HL-60 (cell line): Measurements from ENCODE around the gene RBBP7.

Source experiments
- POLR2AphosphoS5 ChIP-seq: IDR thresholded peaks from 2 replicates; pipeline ENCODE4 v1.6.1; 2012; ENCODE audit warnings: low read depth
- SPI1 ChIP-seq: IDR thresholded peaks from 2 replicates; pipeline ENCODE4 v1.6.1; 2012; ENCODE audit warnings: low read depth, mild to moderate bottlenecking, borderline replicate concordance
- TF ChIP-seq, protein P1 (sequence below): IDR thresholded peaks from one replicate; pipeline ENCODE4 v1.5.1; 2011; ENCODE audit warnings: low read length, control low read depth, inconsistent platforms; ENCODE audit not compliant: insufficient read depth
- TF ChIP-seq, protein P2 (sequence below): IDR thresholded peaks from 2 replicates; pipeline ENCODE4 v1.6.1; 2012; ENCODE audit warnings: low read depth; ENCODE audit not compliant: insufficient replicate concordance

DNA sequence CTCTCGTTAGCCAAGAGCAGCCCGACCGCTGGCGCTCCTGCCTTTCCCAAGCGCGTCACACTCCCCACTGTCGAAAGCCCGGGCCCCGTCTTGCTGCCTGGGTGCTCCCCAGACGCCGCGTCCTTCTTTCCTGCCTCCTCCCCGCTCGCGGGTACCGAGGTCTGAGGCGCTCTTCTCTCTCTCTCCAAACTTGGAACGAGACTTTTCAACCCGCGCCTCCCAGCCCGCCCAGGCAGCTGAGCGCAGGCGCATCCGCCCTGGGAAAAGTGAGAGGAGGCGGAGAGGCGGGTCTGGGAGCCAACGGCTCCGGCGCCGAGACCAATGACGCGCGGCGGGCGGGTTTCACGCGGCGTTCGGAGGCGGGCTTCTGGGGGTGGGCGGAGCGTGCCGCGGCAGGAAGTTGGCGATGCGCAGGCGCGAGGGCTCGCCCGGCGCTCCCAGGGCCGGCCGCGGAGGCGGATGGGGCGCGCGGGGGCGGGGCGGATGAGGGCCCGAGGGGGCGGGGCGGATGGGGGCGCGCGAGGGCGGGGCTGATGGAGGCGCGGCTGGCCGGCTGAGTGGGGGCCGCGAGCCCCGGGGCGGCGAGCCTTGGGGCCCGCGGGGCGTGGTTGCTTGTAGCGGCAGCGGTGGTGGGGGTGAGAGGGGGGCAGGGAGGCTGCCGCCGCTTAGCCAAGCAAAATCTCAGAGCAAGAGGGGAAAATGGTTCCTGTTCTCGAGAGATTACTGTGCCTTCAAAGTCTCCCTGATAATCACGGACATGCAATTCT lies at the start of gene RBBP7:
- TF ChIP-seq, protein P1, sequence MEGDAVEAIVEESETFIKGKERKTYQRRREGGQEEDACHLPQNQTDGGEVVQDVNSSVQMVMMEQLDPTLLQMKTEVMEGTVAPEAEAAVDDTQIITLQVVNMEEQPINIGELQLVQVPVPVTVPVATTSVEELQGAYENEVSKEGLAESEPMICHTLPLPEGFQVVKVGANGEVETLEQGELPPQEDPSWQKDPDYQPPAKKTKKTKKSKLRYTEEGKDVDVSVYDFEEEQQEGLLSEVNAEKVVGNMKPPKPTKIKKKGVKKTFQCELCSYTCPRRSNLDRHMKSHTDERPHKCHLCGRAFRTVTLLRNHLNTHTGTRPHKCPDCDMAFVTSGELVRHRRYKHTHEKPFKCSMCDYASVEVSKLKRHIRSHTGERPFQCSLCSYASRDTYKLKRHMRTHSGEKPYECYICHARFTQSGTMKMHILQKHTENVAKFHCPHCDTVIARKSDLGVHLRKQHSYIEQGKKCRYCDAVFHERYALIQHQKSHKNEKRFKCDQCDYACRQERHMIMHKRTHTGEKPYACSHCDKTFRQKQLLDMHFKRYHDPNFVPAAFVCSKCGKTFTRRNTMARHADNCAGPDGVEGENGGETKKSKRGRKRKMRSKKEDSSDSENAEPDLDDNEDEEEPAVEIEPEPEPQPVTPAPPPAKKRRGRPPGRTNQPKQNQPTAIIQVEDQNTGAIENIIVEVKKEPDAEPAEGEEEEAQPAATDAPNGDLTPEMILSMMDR, result no peak
- TF ChIP-seq, protein P2, sequence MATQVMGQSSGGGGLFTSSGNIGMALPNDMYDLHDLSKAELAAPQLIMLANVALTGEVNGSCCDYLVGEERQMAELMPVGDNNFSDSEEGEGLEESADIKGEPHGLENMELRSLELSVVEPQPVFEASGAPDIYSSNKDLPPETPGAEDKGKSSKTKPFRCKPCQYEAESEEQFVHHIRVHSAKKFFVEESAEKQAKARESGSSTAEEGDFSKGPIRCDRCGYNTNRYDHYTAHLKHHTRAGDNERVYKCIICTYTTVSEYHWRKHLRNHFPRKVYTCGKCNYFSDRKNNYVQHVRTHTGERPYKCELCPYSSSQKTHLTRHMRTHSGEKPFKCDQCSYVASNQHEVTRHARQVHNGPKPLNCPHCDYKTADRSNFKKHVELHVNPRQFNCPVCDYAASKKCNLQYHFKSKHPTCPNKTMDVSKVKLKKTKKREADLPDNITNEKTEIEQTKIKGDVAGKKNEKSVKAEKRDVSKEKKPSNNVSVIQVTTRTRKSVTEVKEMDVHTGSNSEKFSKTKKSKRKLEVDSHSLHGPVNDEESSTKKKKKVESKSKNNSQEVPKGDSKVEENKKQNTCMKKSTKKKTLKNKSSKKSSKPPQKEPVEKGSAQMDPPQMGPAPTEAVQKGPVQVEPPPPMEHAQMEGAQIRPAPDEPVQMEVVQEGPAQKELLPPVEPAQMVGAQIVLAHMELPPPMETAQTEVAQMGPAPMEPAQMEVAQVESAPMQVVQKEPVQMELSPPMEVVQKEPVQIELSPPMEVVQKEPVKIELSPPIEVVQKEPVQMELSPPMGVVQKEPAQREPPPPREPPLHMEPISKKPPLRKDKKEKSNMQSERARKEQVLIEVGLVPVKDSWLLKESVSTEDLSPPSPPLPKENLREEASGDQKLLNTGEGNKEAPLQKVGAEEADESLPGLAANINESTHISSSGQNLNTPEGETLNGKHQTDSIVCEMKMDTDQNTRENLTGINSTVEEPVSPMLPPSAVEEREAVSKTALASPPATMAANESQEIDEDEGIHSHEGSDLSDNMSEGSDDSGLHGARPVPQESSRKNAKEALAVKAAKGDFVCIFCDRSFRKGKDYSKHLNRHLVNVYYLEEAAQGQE, result no peak
- TF ChIP-seq POLR2AphosphoS5 (peak; percentile 68), SPI1 (no peak)
